Ureter (tissue), 1 donor: ENCODE data around the gene ARMC2. TPM values are rescaled to one million over a fixed set of nuclear protein-coding genes. Genes with fewer than 3 reads are reported as not detected.
"Not testable (repeated sequence)": the region's sequence is repeated elsewhere in the genome, so short reads cannot be mapped to it uniquely, and the experiment has no call there.

Experiments
- DNase-seq: peaks from one replicate; pipeline ENCODE4 v3.0.0-alpha.2; 2020; ENCODE audit warnings: low spot score
- total RNA-seq: library from RNA; stranded (reverse); gene quantifications from one replicate; pipeline ENCODE4 v1.2.4, GENCODE V29; 2023
- donor health status: DM: yes; HTN: yes; CAD: no.

ARMC2 gene
- total RNA-seq, 1 donor from 2014 or later = 10.9 TPM

DNA sequence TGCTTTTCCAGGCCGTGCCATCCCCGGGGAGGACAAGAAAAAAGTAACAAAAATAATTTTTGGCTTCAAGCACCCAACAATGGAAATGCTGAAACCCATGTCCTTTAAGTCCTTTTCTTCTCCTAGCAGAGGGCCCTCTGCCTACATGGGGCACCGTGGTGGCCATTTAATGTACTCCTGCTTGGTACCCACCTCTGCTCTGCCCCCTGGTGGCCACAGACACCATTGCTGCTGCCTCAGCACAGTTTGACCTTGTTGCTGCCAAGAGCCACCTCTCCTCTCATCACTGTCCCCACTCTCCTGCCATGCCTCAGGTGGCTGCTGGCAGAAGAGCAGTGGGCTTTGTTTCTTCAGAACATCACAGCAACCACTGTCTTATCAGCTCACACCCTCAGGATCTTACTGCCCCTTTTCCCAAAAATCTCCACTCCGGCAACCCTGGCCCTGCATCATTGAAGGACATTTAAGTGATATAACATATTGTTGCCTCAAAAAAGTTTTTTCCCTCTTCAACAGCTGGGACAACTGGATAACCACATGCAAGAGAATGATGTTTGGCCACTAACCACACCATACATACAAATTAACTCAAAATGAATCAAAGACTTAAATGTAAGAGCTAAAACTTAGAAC is 12.9 kb upstream of the ARMC2 start:
- DNase-seq = peak; percentile 89

DNA sequence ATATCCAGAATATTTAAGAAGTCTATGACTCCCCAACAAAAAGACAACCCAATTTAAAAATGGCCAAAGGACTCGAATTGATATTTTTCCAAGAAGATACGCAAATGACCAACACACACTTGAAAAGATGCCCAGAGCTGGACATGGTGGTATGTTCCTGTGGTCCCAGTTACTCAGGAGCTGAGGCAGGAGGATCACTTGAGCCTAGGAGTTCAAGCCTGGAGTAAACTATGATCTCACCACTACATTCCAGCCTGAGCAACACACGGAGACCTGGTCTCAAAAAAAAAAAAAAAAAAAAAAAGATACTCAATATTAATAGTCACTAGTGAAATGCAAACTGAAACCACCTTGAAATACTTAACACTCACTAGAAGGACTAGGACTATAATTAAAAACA is 12.2 kb upstream of the ARMC2 start:
- DNase-seq = no peak

DNA sequence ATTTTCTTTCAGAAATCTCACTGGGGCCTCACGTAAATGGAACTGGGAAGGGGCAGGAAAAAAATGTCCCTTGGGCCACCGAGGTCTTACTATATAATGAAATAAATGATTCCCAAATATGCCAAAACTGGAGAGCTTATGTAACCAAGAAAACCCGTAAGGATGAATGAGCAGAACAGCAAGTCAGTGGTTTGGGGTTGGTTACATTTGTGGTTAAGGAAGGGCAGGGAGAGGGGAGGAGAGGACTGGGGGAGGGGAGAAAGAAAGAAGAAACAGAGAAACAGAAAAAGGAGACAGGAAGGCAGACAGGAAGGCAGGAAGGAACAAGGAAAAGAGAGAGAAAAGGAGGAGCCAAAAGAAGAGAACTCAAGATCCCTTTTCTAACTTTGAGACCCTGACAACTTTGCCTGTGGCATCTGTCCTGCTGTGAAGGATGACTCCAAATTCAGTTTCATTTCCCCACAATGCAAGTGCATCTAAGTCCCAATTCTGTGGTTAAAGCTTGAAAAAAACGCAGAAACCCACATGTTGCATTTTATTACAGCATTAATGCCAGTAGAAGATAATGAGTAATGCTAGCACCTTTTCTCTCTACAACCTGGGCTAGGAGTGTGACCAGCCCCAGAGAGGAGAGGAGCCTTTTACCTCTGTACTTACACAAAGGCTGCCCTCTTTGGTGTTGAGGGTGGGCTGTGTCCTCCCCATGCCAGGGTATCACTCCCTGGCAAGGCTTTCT is 10.8 kb upstream of the ARMC2 start:
- no peak for DNase-seq

GRCh38 chr6:108838101-108838717 is 10.0 kb upstream of the ARMC2 start:
- no peak for DNase-seq

DNA sequence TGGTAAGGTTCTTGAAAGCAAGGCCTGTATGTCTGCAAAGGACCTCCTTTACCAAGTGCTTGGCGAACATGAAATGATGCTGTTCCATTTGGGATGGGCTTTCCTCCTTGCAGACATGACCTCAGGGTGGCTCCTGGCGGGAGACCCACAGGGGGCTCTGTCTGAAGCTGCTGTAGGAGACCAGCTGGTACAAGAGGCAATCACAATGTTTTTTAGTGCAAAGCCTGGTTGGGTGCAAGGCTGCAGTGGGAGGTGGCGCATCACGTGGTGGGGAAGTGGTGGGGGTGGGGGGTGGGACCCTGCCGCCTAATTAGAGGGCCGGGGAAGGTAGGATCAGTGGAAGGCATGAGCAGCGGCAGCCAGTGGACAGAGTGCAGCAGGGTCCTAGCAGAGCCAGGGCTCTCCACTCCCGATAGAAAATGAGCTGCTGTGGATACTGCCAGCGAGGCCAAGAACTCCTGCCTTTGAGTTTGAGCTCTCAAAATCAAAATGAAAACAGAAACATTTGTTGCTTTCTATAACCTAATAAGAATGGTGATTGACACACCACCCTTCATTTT is 9.1 kb upstream of the ARMC2 start:
- no peak for DNase-seq

DNA sequence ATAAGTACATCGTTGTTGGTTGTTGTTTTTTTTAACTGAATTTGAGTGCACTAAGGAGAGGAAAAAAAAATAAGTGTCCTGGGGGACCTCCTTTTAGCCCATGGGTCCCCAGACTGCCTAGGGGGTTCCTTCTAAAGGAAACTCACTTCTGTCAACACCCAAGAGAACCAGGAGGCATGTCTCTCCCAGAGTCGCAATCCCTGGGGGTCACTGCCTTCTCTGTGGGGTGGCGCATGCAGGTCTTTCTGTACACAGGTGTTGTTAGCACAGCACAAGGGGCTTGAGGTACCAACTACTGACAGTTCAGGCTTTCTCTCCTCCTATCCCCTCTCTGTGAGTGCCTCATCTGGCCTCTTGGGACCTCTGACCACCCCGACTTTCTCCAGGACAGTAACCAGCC is 7.3 kb upstream of the ARMC2 start:
- no peak for DNase-seq

- DNase-seq = no peak
Observed at GRCh38 chr6:108841377-108841855, 6.8 kb upstream of the ARMC2 start.

DNA sequence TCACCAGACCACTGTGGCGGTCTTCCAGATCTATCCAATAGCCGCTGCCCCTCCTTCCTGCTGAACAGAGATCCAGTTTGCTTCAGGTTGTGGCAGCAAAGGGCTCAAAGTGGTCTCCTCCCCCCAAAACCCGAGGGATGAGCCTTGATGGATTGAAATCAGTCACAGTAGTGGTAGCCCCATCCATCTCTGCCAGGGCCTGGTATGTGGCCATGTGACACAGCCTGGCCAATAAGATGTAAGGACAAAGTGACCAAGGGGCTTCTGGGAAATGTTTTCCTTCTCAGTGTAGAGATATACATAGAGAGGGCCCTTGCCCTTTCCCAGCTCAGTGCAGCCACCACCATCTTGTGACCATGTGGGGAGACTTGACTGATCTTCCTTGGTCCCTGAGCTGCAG is 4.1 kb upstream of the ARMC2 start:
- no peak for DNase-seq

- no peak for DNase-seq
Observed at GRCh38 chr6:108845145-108845544, 3.1 kb upstream of the ARMC2 start.

DNA sequence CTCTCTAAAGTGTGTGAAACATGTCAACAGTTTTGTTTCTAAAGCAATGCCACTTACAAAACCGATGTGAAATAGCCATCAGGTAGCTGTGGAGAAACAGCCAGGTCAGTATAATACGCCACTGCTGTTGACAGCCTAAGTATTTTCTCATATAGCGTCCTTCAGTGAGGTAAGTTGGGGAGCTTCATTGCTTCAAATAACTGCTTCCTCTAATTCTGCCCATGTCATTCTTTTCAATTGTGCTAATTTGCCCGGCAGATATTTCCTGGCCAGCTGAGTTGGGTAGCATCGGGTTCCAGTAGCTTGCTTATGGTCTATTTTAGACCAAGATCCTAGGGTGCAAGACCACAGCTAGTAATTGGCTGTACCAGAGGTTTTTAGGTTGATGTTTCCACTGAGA is 2.1 kb upstream of the ARMC2 start:
- no peak for DNase-seq

DNA sequence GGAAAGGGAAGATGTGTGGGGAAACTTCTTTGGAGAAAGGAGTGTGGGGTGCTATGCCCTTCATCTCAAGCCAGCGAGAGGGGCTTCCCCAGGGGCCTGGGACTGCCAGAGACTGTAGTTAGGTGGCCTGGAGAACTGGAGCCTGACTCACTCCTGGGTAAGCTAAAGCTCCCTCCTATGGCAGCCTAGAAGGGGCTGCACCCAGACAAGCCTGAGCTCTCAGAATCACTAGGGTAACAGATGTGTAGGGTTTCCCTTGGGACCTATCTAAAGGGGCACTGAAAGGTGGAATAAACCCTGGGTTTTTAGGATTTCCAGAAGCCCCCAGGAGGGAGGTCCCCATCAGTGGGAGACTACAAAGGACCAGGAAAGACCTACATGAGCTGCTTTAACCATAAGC is 1.6 kb upstream of the ARMC2 start:
- DNase-seq = no peak

- DNase-seq = no peak
Observed at GRCh38 chr6:108847738-108848115, 495 bp upstream of the ARMC2 start.

DNA sequence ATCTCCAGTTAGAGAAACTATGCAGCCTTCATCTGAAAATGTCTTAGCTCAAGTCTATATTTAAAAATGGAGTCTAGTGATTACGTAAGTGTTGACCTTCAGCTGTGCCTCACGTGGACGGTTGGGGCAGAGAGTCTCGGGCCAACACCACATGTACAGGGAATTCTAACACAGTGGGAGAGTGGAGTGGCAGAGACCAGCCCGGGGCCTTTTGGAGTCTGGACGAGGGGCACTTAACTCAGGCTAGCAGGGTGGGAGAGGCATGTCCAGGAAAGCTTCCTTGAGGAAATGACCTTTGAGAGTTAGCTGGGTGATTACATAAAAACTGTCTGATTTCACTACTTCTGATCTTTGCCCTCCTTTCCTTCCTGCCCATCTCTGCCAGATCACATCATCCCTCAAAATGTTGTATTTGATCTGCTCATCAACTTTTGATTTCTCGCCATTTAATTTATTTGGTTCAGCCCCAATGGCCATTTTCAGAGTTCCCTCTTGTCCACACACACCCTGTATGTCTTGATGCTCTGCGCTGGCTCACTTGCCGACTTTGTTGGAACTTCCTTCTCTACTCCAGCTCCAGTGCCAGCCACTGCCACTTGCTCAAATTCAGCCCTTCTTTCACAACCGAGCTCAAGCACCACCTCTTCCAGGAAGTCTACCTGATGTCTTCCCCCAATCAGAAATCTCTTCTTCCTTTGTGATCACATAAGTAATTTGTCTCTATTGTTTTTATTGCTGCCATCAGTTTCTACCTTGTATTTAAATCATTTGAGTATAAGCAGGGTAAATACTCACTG is 2.6 kb downstream of the ARMC2 start:
- DNase-seq = no peak

DNA sequence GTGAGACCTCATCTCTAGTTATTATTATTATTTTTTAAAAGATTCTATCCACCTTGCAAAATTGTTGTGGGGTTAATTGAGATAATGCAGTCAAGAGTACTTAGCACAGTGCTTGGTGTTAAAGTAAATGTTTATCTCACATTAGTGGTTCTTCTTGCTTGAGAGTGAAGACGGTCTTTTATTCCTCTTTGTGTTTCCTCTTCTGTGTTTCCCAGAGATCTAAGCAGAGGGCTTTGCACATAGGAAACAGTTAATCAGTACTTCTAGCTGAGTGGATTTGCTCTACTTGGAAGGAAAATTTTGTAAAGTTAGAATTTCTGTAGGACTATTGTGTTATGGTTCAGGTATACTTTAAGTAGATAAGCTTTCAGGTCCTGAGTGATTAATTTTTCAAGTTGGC is 3.5 kb downstream of the ARMC2 start:
- no peak for DNase-seq

GRCh38 chr6:108853077-108853476 is 4.9 kb downstream of the ARMC2 start:
- DNase-seq = no peak

GRCh38 chr6:108862479-108863191 is 14.4 kb downstream of the ARMC2 start:
- no peak for DNase-seq

DNA sequence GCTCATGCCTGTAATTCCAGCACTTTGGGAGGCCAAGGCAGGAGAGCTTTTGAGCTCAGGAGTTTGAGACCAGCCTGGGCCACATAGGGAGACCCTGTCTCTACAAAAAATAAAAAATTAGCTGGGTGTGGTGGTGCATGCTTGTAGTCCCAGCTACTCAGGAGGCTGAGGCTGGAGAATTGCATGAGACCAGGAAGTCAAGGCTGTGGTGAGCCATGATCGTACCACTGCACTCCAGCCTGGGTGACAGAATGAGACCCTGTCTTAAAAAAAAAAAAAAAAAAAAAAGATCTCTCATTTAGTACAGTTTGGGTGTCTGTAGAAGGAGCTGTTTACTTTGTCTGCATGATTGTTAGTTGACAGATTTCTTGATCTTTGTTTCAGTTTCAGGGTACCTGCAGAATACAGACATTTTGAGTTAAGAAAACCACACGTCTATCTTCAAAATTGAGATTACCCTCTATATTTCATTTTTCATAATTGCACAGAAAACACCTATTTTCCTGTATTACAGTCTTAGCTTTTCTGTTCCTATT is 17.6 kb downstream of the ARMC2 start:
- not testable (repeated sequence) for DNase-seq

GRCh38 chr6:108866798-108867197 is 18.6 kb downstream of the ARMC2 start:
- no peak for DNase-seq

DNA sequence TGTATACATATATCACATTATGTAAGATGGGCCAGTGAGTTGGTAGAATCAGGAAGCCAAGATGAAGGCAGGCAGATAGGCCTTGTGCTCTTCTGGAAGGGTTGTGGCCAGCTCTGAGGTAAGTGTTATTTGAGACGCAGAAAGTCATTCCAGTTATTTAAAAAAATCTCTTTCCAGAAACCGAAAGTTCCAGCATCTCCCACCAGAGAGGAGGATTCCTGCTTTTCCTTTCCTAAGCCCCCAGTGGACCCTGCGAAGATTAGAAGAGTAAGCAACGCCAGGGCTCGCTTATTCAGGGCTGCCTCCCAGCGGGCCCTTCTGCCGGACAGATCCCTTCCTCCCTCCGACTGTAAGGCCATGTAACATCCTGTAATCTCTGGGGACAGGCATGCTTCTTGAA is 20.4 kb downstream of the ARMC2 start:
- no peak for DNase-seq

DNA sequence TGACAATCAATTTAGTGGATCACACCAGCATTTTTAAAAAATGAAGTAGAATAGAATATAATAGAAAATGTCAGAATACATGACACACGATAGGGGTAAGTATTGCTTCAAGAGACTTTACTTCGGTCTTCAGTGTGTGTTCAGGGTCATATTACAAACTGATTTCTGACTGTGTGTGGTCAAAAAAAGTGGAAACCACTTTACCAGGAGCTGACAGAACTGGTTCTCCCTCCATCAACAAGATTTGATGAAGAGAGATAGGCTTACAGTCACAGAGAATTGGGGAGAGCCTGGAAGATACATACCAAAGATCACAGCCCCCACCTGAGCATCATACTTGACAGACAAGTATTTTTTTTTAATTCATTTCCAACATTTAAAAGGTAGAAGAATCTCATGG is 21.7 kb downstream of the ARMC2 start:
- DNase-seq = no peak

- DNase-seq = no peak
Observed at GRCh38 chr6:108870357-108870756, 22.1 kb downstream of the ARMC2 start.
